Cardiac septum (tissue), 1 donor: Measurements from ENCODE around the gene C12orf43. TPM values are rescaled to one million over a fixed set of nuclear protein-coding genes. Genes with fewer than 3 reads are reported as not detected.

Experiments
- DNase-seq: peaks from one replicate; pipeline ENCODE4 v3.0.0-alpha.2; 2020; ENCODE audit warnings: low spot score
- intact Hi-C: fragments of 100-400 bp; cut with DNase I; formaldehyde crosslinking; loops from one replicate; pipeline ENCODE4 v1.14.0; 2022
- total RNA-seq: library from RNA; stranded (reverse); fragmentation: NEBNext Ultra II Directional; extraction: Animal tissue kit (Norgen Biotek cat#: 25700); gene quantifications from one replicate; pipeline ENCODE4 v1.2.1, GENCODE V29; 2021
- donor health status: DM: no; HTN: no; CAD: no.

Gene C12orf43
- total RNA-seq, 1 donor from 2014 or later, result 9.1 TPM

GRCh38 chr12:120981407-120981941 lies 34.8 kb downstream of the C12orf43 start:
- intact Hi-C loops, result no loop called here

GRCh38 chr12:120980800-120981368 lies 35.4 kb downstream of the C12orf43 start:
- DNase-seq, result no peak
- intact Hi-C loops, result no loop called here

More at GRCh38 chr12:120981407-120981941, 34.8 kb downstream of the C12orf43 start:
- no peak for DNase-seq

DNA sequence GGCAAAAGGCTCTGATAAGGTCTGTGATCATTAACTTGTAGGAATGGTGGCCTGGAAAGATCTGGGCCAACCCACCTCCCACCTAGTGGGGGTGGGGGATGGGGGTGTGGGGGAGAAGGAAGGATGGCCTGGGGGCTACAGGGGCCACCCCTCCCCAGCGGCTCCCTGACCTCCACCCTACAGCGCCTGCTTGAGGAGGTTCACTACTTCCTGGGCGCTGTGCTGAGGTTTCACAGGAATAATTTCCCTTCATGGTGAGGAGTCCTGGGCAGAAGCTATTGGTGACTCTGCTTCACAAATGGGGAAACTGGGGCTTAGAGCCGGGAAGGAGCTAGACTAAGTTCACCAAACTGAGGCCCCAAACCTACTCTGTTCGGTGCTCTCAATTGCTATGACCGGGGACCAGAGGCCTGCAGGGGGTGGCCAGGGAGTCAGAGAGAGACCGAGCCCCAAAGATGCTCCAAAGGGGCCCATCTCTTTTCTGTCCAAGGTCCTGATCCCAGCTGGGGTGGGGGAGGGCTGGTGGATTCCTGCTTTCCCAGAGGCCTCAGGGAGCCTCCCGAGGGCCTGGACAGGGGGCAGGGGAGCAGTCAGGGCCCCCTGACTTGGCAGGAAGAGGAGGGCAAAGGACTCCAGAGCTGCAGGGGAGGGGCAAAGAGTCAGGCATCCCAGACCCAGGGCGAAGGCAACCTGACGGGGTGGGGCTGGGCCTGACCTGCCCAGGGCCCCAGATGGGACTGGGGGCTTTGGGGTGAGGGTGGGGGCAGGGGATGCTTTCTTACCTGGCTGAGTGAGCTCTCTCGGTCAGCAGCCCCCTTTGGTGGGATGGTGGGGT lies 36.2 kb downstream of the C12orf43 start:
- DNase-seq, result no peak
- intact Hi-C loops, result no loop called here

- intact Hi-C loops, result no loop called here
- no peak for DNase-seq
Measured at GRCh38 chr12:120979220-120979861, 36.9 kb downstream of the C12orf43 start.

- no peak for DNase-seq
- intact Hi-C loops, result no loop called here
Measured at GRCh38 chr12:120978296-120979219, 37.7 kb downstream of the C12orf43 start, which contains the start of gene HNF1A. Gene HNF1A (plus strand): TSS chr12:120978543. CDS start chr12:120978769, 226 bp downstream.

GRCh38 chr12:120977531-120978295 lies 38.6 kb downstream of the C12orf43 start:
- intact Hi-C loops, result no loop called here
- no peak for DNase-seq

- no peak for DNase-seq
- intact Hi-C loops, result loop anchor here (5.0 kb wide), 3 partner anchors 126 to 391 kb away; partner anchors contain the start of gene POP5
Measured at GRCh38 chr12:120972870-120973543, 43.3 kb downstream of the C12orf43 start.

DNA sequence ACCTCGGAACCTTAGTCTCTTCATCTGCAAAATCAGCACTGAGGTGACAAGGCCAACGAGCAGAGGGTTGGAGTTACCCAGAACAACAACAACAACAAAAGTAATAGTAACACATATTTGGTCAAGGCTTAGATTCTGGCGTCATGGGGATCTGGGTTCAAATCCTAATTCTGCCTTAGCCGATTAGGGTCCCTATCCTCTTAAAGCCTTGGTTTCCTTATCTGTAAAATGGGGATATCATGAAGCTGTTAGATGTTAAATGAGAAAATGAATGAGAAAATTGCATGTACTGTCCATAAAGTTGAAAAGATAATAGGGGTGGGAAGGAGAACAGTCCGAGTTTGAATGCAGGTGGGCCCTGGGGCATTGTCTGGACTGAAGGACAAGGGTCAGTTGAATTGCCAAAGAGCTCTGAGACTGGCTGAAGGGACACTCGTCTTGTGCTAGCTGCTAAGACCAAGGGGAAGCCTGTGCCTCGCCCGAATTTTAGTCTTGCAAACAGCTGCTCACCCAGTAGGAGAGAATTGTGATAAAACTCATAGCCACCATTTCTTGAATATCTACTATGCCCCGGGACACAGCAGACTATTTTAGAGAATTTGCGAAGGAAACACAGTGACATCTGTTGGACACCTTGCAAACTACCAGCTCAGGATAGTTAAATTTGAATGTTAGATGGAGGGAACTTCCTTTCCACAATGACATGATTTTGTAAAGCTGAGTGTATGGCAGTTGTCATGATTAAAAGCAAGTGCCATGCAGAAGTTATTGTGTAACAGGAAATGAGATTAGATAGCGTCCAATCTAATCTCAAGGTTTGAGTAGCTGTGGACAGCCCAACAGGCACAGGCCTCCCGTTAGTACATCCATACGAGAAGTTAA lies 44.7 kb downstream of the C12orf43 start:
- intact Hi-C loops, result loop anchor here (5.0 kb wide), 3 partner anchors 124 to 389 kb away; partner anchors contain the start of gene POP5
- no peak for DNase-seq

- intact Hi-C loops, result loop anchor here (5.0 kb wide), 3 partner anchors 123 to 388 kb away; partner anchors contain the start of gene POP5
- no peak for DNase-seq
Measured at GRCh38 chr12:120970310-120970709, 46.0 kb downstream of the C12orf43 start.

- DNase-seq, result no peak
- intact Hi-C loops, result no loop called here
Measured at GRCh38 chr12:120965534-120966091, 50.7 kb downstream of the C12orf43 start.

DNA sequence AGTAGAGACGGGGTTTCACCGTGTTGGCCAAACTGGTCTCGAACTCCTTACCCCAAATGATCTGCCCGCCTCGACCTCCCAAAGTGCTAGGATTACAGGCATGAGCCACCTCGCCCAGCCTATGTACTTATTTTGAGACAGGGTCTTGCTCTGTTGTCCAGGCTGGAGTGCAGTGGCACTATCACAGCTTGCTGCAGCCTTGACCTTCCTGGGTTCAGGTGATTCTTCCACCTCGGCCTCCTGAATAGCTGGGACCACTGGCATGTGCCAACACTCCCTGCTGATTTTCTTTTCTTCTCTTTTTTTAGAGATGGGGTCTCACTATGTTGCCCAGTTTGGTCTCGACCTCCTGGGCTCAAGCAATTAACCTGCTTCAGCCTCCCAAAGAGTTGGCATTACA lies 52.0 kb downstream of the C12orf43 start:
- intact Hi-C loops, result no loop called here
- DNase-seq, result no peak

GRCh38 chr12:120962532-120963020 lies 53.7 kb downstream of the C12orf43 start:
- intact Hi-C loops, result no loop called here
- DNase-seq, result no peak

DNA sequence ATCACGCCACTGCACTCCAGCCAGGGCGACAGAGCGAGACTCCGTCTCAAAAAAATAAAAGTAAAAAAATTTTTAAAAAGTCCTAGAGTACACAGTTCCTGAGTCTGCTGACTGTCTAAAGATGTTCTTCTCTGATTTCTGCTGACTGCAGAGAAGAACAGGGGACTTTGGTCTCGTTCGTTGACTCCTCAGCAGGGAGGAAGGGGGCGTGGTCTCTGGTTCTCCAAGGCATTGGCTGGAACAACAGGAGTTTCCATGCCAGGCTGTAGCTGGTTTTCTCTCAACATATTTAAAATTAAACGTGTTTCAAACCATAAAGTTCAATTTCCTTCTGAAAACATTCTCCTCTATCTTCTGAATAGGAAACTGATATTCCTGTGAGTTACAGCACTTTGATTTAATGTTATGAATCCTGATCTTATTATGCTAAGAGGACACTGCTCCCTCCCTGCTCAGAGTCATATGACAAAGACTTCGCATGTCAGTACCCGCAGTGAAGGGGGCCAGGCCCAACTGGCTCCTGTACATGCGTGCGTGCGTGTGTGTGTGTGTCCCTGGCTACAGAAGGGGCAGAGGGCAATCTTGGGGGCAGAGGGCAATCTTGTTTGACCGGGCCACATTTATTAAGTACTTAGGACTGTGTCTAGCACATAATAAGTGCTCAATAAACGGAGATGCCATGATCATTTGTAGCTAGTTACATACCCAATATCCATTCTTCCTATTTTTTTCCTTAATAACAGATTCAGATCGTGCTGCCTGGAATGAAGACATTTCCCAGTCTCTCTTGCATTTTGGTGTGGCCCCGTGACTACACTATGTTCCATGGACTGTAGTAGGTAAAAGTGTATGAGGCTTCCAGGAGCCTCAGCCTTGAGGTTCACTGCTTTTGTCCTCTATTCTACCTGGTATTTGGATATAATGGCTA lies 54.4 kb downstream of the C12orf43 start:
- no peak for DNase-seq
- intact Hi-C loops, result no loop called here

- intact Hi-C loops, result no loop called here
Measured at GRCh38 chr12:120960657-120961056, 55.6 kb downstream of the C12orf43 start.

More at GRCh38 chr12:120960657-120961056, 55.6 kb downstream of the C12orf43 start:
- no peak for DNase-seq
